ENCODE measurements around the gene ADIRF.
"Not testable (repeated sequence)": the region's sequence is repeated elsewhere in the genome, so short reads cannot be mapped to it uniquely, and the experiment has no call there.

ADIRF gene

GRCh38 chr10:86951184-86951761, 17.0 kb upstream of the ADIRF start:
- H3K36me3 ChIP-seq (ENCODE audit: control insufficient read depth, insufficient read depth, low read length) = no peaks in the 10 kb centered on the region
- no peak overlapping the region for H3K4me3 ChIP-seq (ENCODE audit: low read depth, low read length)
- no peaks in the 10 kb centered on the region for H3K27me3 ChIP-seq (ENCODE audit: control insufficient read depth, insufficient read depth, low read length)
- no peak overlapping the region for H3K9ac ChIP-seq (ENCODE audit: low read depth, low read length)
- peaks cover 21% of the 10 kb centered on the region for H3K4me1 ChIP-seq (ENCODE audit: control insufficient read depth, insufficient read depth, low read length)
- H3K9me3 ChIP-seq (ENCODE audit: control insufficient read depth, insufficient read depth, low read length) = peaks cover 10% of the 10 kb centered on the region

GRCh38 chr10:86952106-86952505, 16.2 kb upstream of the ADIRF start:
- peaks cover 26% of the 10 kb centered on the region for H3K4me1 ChIP-seq (ENCODE audit: control insufficient read depth, insufficient read depth, low read length)
- H3K36me3 ChIP-seq (ENCODE audit: control insufficient read depth, insufficient read depth, low read length) = no peaks in the 10 kb centered on the region
- H3K9ac ChIP-seq (ENCODE audit: low read depth, low read length) = no peak overlapping the region
- H3K27me3 ChIP-seq (ENCODE audit: control insufficient read depth, insufficient read depth, low read length) = no peaks in the 10 kb centered on the region
- no peak overlapping the region for H3K4me3 ChIP-seq (ENCODE audit: low read depth, low read length)
- H3K9me3 ChIP-seq (ENCODE audit: control insufficient read depth, insufficient read depth, low read length) = peaks cover 10% of the 10 kb centered on the region

GRCh38 chr10:86952697-86953096, 15.6 kb upstream of the ADIRF start:
- not testable (repeated sequence) for H3K36me3 ChIP-seq (ENCODE audit: control insufficient read depth, insufficient read depth, low read length); H3K9ac ChIP-seq (ENCODE audit: low read depth, low read length); H3K4me3 ChIP-seq (ENCODE audit: low read depth, low read length)

GRCh38 chr10:86953747-86954680, 14.3 kb upstream of the ADIRF start:
- H3K4me1 ChIP-seq (ENCODE audit: control insufficient read depth, insufficient read depth, low read length) = peaks cover 26% of the 10 kb centered on the region
- H3K27me3 ChIP-seq (ENCODE audit: control insufficient read depth, insufficient read depth, low read length) = no peaks in the 10 kb centered on the region
- H3K4me3 ChIP-seq (ENCODE audit: low read depth, low read length) = peak overlapping the region; percentile 5
- H3K9me3 ChIP-seq (ENCODE audit: control insufficient read depth, insufficient read depth, low read length) = peaks cover 10% of the 10 kb centered on the region
- H3K9ac ChIP-seq (ENCODE audit: low read depth, low read length) = no peak overlapping the region
- no peaks in the 10 kb centered on the region for H3K36me3 ChIP-seq (ENCODE audit: control insufficient read depth, insufficient read depth, low read length)

More at GRCh38 chr10:86952697-86953096, 15.6 kb upstream of the ADIRF start:
- peaks cover 26% of the 10 kb centered on the region for H3K4me1 ChIP-seq (ENCODE audit: control insufficient read depth, insufficient read depth, low read length)
- not testable (repeated sequence) for H3K9me3 ChIP-seq (ENCODE audit: control insufficient read depth, insufficient read depth, low read length); H3K27me3 ChIP-seq (ENCODE audit: control insufficient read depth, insufficient read depth, low read length)

GRCh38 chr10:86954681-86955500, 13.4 kb upstream of the ADIRF start:
- peak overlapping the region; percentile 51 for H3K9ac ChIP-seq (ENCODE audit: low read depth, low read length)
- H3K4me3 ChIP-seq (ENCODE audit: low read depth, low read length) = no peak overlapping the region
- H3K36me3 ChIP-seq (ENCODE audit: control insufficient read depth, insufficient read depth, low read length) = no peaks in the 10 kb centered on the region
- no peaks in the 10 kb centered on the region for H3K27me3 ChIP-seq (ENCODE audit: control insufficient read depth, insufficient read depth, low read length)
- peaks cover 26% of the 10 kb centered on the region for H3K4me1 ChIP-seq (ENCODE audit: control insufficient read depth, insufficient read depth, low read length)
- H3K9me3 ChIP-seq (ENCODE audit: control insufficient read depth, insufficient read depth, low read length) = peaks cover 10% of the 10 kb centered on the region

GRCh38 chr10:86955501-86956194, 12.6 kb upstream of the ADIRF start:
- peaks cover 10% of the 10 kb centered on the region for H3K9me3 ChIP-seq (ENCODE audit: control insufficient read depth, insufficient read depth, low read length)
- H3K9ac ChIP-seq (ENCODE audit: low read depth, low read length) = peak overlapping the region; percentile 51
- no peaks in the 10 kb centered on the region for H3K36me3 ChIP-seq (ENCODE audit: control insufficient read depth, insufficient read depth, low read length)
- no peak overlapping the region for H3K4me3 ChIP-seq (ENCODE audit: low read depth, low read length)
- H3K4me1 ChIP-seq (ENCODE audit: control insufficient read depth, insufficient read depth, low read length) = peaks cover 28% of the 10 kb centered on the region
- no peaks in the 10 kb centered on the region for H3K27me3 ChIP-seq (ENCODE audit: control insufficient read depth, insufficient read depth, low read length)

- H3K4me3 ChIP-seq (ENCODE audit: low read depth, low read length) = no peak overlapping the region
- H3K9me3 ChIP-seq (ENCODE audit: control insufficient read depth, insufficient read depth, low read length) = peaks cover 10% of the 10 kb centered on the region
- H3K9ac ChIP-seq (ENCODE audit: low read depth, low read length) = no peak overlapping the region
- peaks cover 30% of the 10 kb centered on the region for H3K4me1 ChIP-seq (ENCODE audit: control insufficient read depth, insufficient read depth, low read length)
- H3K27me3 ChIP-seq (ENCODE audit: control insufficient read depth, insufficient read depth, low read length) = no peaks in the 10 kb centered on the region
- H3K36me3 ChIP-seq (ENCODE audit: control insufficient read depth, insufficient read depth, low read length) = no peaks in the 10 kb centered on the region
These were observed 12.0 kb upstream of the ADIRF start for GRCh38 chr10:86956195-86956847.

- no peak overlapping the region for H3K4me3 ChIP-seq (ENCODE audit: low read depth, low read length)
- no peaks in the 10 kb centered on the region for H3K27me3 ChIP-seq (ENCODE audit: control insufficient read depth, insufficient read depth, low read length)
- peaks cover 7% of the 10 kb centered on the region for H3K9me3 ChIP-seq (ENCODE audit: control insufficient read depth, insufficient read depth, low read length)
- peaks cover 30% of the 10 kb centered on the region for H3K4me1 ChIP-seq (ENCODE audit: control insufficient read depth, insufficient read depth, low read length)
- no peaks in the 10 kb centered on the region for H3K36me3 ChIP-seq (ENCODE audit: control insufficient read depth, insufficient read depth, low read length)
- no peak overlapping the region for H3K9ac ChIP-seq (ENCODE audit: low read depth, low read length)
These were observed 11.3 kb upstream of the ADIRF start for GRCh38 chr10:86956848-86957448.

GRCh38 chr10:86957471-86958115, 10.7 kb upstream of the ADIRF start, which contains the start of gene MMRN2:
Gene MMRN2 (minus strand): TSS chr10:86957615. CDS start chr10:86957541, 74 bp downstream.
- no peak within 1 kb of the TSS for H3K4me3 ChIP-seq (ENCODE audit: low read depth, low read length)
- no peaks in the 10 kb centered on the region for H3K36me3 ChIP-seq (ENCODE audit: control insufficient read depth, insufficient read depth, low read length)
- H3K4me1 ChIP-seq (ENCODE audit: control insufficient read depth, insufficient read depth, low read length) = peaks cover 30% of the 10 kb centered on the region
- no peaks in the 10 kb centered on the region for H3K27me3 ChIP-seq (ENCODE audit: control insufficient read depth, insufficient read depth, low read length)
- peaks cover 1% of the 10 kb centered on the region for H3K9me3 ChIP-seq (ENCODE audit: control insufficient read depth, insufficient read depth, low read length)
- H3K9ac ChIP-seq (ENCODE audit: low read depth, low read length) = no peak within 1 kb of the TSS

GRCh38 chr10:86958116-86958900, 10.0 kb upstream of the ADIRF start, which contains the start of gene SNCG:
Gene SNCG (plus strand): TSS chr10:86958599. CDS start chr10:86958698, 99 bp downstream.
- no peak within 1 kb of the TSS for H3K9ac ChIP-seq (ENCODE audit: low read depth, low read length)
- no peaks in the 10 kb centered on the region for H3K27me3 ChIP-seq (ENCODE audit: control insufficient read depth, insufficient read depth, low read length)
- no peaks in the 10 kb centered on the region for H3K36me3 ChIP-seq (ENCODE audit: control insufficient read depth, insufficient read depth, low read length)
- no peaks in the 10 kb centered on the region for H3K9me3 ChIP-seq (ENCODE audit: control insufficient read depth, insufficient read depth, low read length)
- H3K4me1 ChIP-seq (ENCODE audit: control insufficient read depth, insufficient read depth, low read length) = peaks cover 29% of the 10 kb centered on the region
- no peak within 1 kb of the TSS for H3K4me3 ChIP-seq (ENCODE audit: low read depth, low read length)
